HCT116 (cell line): ENCODE results near the gene DNMT3A. TPM values are rescaled to one million over a fixed set of nuclear protein-coding genes. Genes with fewer than 3 reads are reported as not detected.

Experiments
- ATAC-seq: fragments of 200-7000 bp; cut with Tn5 transposase; 2 replicates; pipeline ENCODE4 v1.9.1; 2020; ENCODE audit warnings: mild to moderate bottlenecking, moderate library complexity
- BruUV-seq: library from RNA; stranded (reverse); fragments of 400-500 nt; replicated peaks from 2 replicates; lab custom pipeline; 2021; lab: Mats Ljungman, UMichigan
- CTCF ChIA-PET: fragments of 300-600 bp; sonication (Branson Sonifier 250); formaldehyde crosslinking; loops from one replicate; lab custom pipeline; 2021; ENCODE audit warnings: antibody characterized with exemption; lab: Charles Lee
- POLR2A ChIA-PET: fragments of 300-600, 350-600 bp; sonication (Branson Sonifier 250); formaldehyde crosslinking; loops from one replicate; lab custom pipeline; 2021; ENCODE audit warnings: antibody characterized with exemption; lab: Charles Lee
- RAD21 ChIA-PET, 2 experiments: fragments of 300-600 bp; sonication (Branson Sonifier 250); formaldehyde crosslinking; loops; one replicate each; lab custom pipeline; 2023; ENCODE audit warnings: low total read pairs in 2 of 2; ENCODE audit not compliant: uncharacterized antibody in 2 of 2, unreplicated experiment in 2 of 2, low non-redundant PET in 1 of 2; lab: Charles Lee
- DNase-seq: peaks from one replicate; pipeline ENCODE4 v3.0.0-alpha.2; 2010; ENCODE audit warnings: low read depth, low spot score
- H2AFZ ChIP-seq: fragments of 200-600 bp; shearing (Covaris generic), sonication (generic); 2 replicates; pipeline ENCODE4 v1.6.1; 2017; ENCODE audit warnings: low read depth, mixed run types, mixed read lengths, antibody characterized with exemption, low read length; ENCODE audit not compliant: poor library complexity, severe bottlenecking
- H3K27ac ChIP-seq: 2 replicates; pipeline ENCODE4 v1.5.1; 2012; ENCODE audit warnings: low read depth, low read length
- H3K27me3 ChIP-seq: fragments of 200-600 bp; sonication (generic); 2 replicates; pipeline ENCODE4 v1.6.1; 2016; ENCODE audit warnings: mixed run types, low read length, mixed read lengths; ENCODE audit not compliant: insufficient read depth
- H3K36me3 ChIP-seq, 2 experiments: fragments of 200-500 bp in 1 of 2; fragments of 200-600 bp in 1 of 2; sonication (Bioruptor generic) in 1 of 2; sonication (generic) in 1 of 2; 2 replicates each; pipeline versions ENCODE4 v1.5.1 to v1.6.1; 2014 to 2016; ENCODE audit warnings: low read length in 2 of 2, inconsistent platforms in 1 of 2, mixed read lengths in 1 of 2, mixed run types in 1 of 2; ENCODE audit not compliant: insufficient read depth in 2 of 2, control insufficient read depth in 1 of 2
- H3K4me1 ChIP-seq, 2 experiments: fragments of 200-600 bp in 1 of 2; sonication (generic) in 1 of 2; 2 replicates each; pipeline versions ENCODE4 v1.5.1 to v1.6.1; 2012 to 2017; ENCODE audit warnings: low read length in 2 of 2, inconsistent platforms in 1 of 2, mild to moderate bottlenecking in 1 of 2, mixed read lengths in 1 of 2, mixed run types in 1 of 2, moderate library complexity in 1 of 2; ENCODE audit not compliant: insufficient read depth in 2 of 2, control insufficient read depth in 1 of 2
- H3K4me2 ChIP-seq: fragments of 200-600 bp; sonication (generic); 2 replicates; pipeline ENCODE4 v1.6.1; 2017; ENCODE audit warnings: mixed run types, low read length, mixed read lengths
- H3K4me3 ChIP-seq, 2 experiments: fragments of 200-600 bp in 1 of 2; sonication (generic) in 1 of 2; replicated peaks in 1 of 2; 2 replicates each; pipeline ENCODE4 v1.5.1; 2011 to 2016; ENCODE audit warnings: low read length in 2 of 2, control low read depth in 1 of 2, low read depth in 1 of 2, mild to moderate bottlenecking in 1 of 2, mixed read lengths in 1 of 2, mixed run types in 1 of 2
- H3K79me2 ChIP-seq: fragments of 200-600 bp; sonication (generic); 2 replicates; pipeline ENCODE4 v1.6.1; 2017; ENCODE audit warnings: mild to moderate bottlenecking, mixed run types, low read length, moderate library complexity, mixed read lengths; ENCODE audit not compliant: insufficient read depth
- H3K9ac ChIP-seq: fragments of 200-600 bp; sonication (generic); 2 replicates; pipeline ENCODE4 v1.6.1; 2016; ENCODE audit warnings: low read length, mixed read lengths
- H3K9me2 ChIP-seq: fragments of 200-600 bp; sonication (generic), shearing (Covaris generic); 2 replicates; pipeline ENCODE4 v1.6.1; 2017; ENCODE audit warnings: mixed run types, mild to moderate bottlenecking, moderate library complexity; ENCODE audit not compliant: insufficient read depth
- H3K9me3 ChIP-seq, 2 experiments: fragments of 200-500 bp in 1 of 2; fragments of 200-600 bp in 1 of 2; sonication (Bioruptor generic) in 1 of 2; sonication (generic) in 1 of 2; 2 replicates each; pipeline ENCODE4 v1.6.1; 2014 to 2017; ENCODE audit warnings: low read length in 2 of 2, mixed read lengths in 2 of 2, inconsistent platforms in 1 of 2, low read depth in 1 of 2, mild to moderate bottlenecking in 1 of 2, mixed run types in 1 of 2, moderate library complexity in 1 of 2; ENCODE audit not compliant: control insufficient read depth in 1 of 2, insufficient read depth in 1 of 2
- H4K20me1 ChIP-seq: fragments of 200-600 bp; sonication (generic), shearing (Covaris generic); 2 replicates; pipeline ENCODE4 v1.6.1; 2017; ENCODE audit warnings: mixed run types, mild to moderate bottlenecking, moderate library complexity; ENCODE audit not compliant: insufficient read depth
- ATF3 ChIP-seq: IDR thresholded peaks from 2 replicates; pipeline ENCODE4 v1.6.1; 2012
- CBX3 ChIP-seq: IDR thresholded peaks from 2 replicates; pipeline ENCODE4 v1.6.1; 2012; ENCODE audit warnings: low read depth
- FOSL1 ChIP-seq: IDR thresholded peaks from 2 replicates; pipeline ENCODE4 v1.6.1; 2012; ENCODE audit warnings: low read depth
- JUND ChIP-seq: IDR thresholded peaks from 2 replicates; pipeline ENCODE4 v1.6.1; 2012
- MAX ChIP-seq: IDR thresholded peaks from 2 replicates; pipeline ENCODE4 v1.6.1; 2012
- RAD21 ChIP-seq: IDR thresholded peaks from 2 replicates; pipeline ENCODE4 v1.6.1; 2012; ENCODE audit warnings: low read depth, mild to moderate bottlenecking
- REST ChIP-seq: IDR thresholded peaks from 2 replicates; pipeline ENCODE4 v1.6.1; 2012; ENCODE audit warnings: low read depth
- SIN3A ChIP-seq: IDR thresholded peaks from 2 replicates; pipeline ENCODE4 v1.6.1; 2012; ENCODE audit warnings: low read depth
- SRF ChIP-seq: IDR thresholded peaks from 2 replicates; pipeline ENCODE4 v1.6.1; 2012; ENCODE audit warnings: low read depth
- YY1 ChIP-seq: IDR thresholded peaks from 2 replicates; pipeline ENCODE4 v1.6.1; 2011; ENCODE audit warnings: low read length, low read depth, moderate library complexity, mild to moderate bottlenecking; ENCODE audit not compliant: insufficient replicate concordance; ENCODE audit errors: extremely low read depth
- ZBTB33 ChIP-seq: IDR thresholded peaks from 2 replicates; pipeline ENCODE4 v1.6.1; 2011; ENCODE audit warnings: mild to moderate bottlenecking, low read length, moderate library complexity; ENCODE audit not compliant: insufficient replicate concordance; ENCODE audit errors: extremely low read depth
- ZFX ChIP-seq: fragments of 450-650 bp; IDR thresholded peaks from 2 replicates; pipeline ENCODE4 v1.6.1; 2017
- ZNF274 ChIP-seq: fragments of 200-500 bp; sonication (Bioruptor generic); IDR thresholded peaks from 2 replicates; pipeline ENCODE4 v1.6.1; 2014; ENCODE audit warnings: mild to moderate bottlenecking, low read depth, low read length, inconsistent platforms
- intact Hi-C: fragments of 100-400 bp; cut with micrococcal nuclease; formaldehyde crosslinking; loops from 2 replicates; pipeline ENCODE4 v1.10.0; 2022
- total RNA-seq: library from RNA; stranded (reverse); gene quantifications from one replicate; pipeline ENCODE4 v1.2.1, GENCODE V29; 2021; ENCODE audit not compliant: unreplicated experiment
- TF ChIP-seq, protein P1 (sequence below), 3 experiments: fragments of 200-600 bp in 1 of 3; sonication (generic) in 1 of 3; IDR thresholded peaks in 2 of 3; conservative IDR thresholded peaks in 1 of 3; 2 replicates each; pipeline ENCODE4 v1.5.1; 2012 to 2017; ENCODE audit warnings: low read depth in 2 of 3, low read length in 2 of 3, antibody characterized with exemption in 1 of 3, borderline replicate concordance in 1 of 3, control low read depth in 1 of 3, mild to moderate bottlenecking in 1 of 3, mixed read lengths in 1 of 3, mixed run types in 1 of 3, moderate library complexity in 1 of 3; ENCODE audit not compliant: insufficient read depth in 1 of 3

DNMT3A gene
- total RNA-seq, 1 experiment from 2014 or later = 14.3 TPM

DNA sequence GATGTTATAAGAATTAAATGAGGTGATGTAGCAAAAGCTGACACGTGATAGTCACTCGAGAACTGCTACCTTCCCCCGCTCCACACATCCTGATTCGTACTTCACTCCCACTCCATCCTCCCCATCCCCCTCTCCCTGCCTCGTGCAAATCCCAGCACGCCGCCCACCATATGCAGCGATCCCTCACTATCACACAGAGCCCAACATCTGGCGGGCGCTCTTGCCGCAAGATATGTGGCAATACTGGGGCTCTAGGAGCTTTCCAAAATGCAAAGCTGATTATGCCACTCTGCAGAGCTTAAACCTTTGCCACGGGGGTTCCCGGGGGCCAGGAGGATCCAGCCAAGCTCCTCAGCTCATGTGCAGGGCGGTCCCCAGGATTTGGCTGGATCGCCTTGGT is 37.4 kb downstream of the DNMT3A start:
- no peak for ATAC-seq
- Histone ChIP-seq H3K9me2 (no peaks in the 10 kb centered on the region), H3K4me3 (no peak overlapping the region), H3K79me2 (0 out of 2 replicates have a peak, but pooled peaks cover 2% of the 10 kb centered on the region), H3K4me1 (peaks cover 3 to 13% of the 10 kb centered on the region in 2 experiments; a peak in 2 of 4 replicates), H3K4me2 (no peak overlapping the region), H3K27me3 (no peaks in the 10 kb centered on the region), H3K36me3 (no peaks in the 10 kb centered on the region; a peak in 1 of 4 replicates), H3K9me3 (no peaks in the 10 kb centered on the region), H3K27ac (no peak overlapping the region), H2AFZ (no peak overlapping the region)
- RAD21 ChIA-PET = no interaction called here
- no peak for DNase-seq
- CTCF ChIA-PET = no interaction called here
- BruUV-seq = no TSS peak
- POLR2A ChIA-PET = no interaction called here
- TF ChIP-seq MAX = no peak
- no peak for TF ChIP-seq REST
- no peak for TF ChIP-seq ZNF274
- TF ChIP-seq ZFX = no peak
- TF ChIP-seq CBX3 = no peak
- no peak for TF ChIP-seq RAD21
- TF ChIP-seq, protein P1, sequence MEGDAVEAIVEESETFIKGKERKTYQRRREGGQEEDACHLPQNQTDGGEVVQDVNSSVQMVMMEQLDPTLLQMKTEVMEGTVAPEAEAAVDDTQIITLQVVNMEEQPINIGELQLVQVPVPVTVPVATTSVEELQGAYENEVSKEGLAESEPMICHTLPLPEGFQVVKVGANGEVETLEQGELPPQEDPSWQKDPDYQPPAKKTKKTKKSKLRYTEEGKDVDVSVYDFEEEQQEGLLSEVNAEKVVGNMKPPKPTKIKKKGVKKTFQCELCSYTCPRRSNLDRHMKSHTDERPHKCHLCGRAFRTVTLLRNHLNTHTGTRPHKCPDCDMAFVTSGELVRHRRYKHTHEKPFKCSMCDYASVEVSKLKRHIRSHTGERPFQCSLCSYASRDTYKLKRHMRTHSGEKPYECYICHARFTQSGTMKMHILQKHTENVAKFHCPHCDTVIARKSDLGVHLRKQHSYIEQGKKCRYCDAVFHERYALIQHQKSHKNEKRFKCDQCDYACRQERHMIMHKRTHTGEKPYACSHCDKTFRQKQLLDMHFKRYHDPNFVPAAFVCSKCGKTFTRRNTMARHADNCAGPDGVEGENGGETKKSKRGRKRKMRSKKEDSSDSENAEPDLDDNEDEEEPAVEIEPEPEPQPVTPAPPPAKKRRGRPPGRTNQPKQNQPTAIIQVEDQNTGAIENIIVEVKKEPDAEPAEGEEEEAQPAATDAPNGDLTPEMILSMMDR (IDR thresholded peaks at IDR 0.05 in 2 of 3, conservative IDR thresholded peaks at IDR 0.05 in 1 of 3; ENCODE audit: borderline replicate concordance in 1 of 3, insufficient read depth in 1 of 3, low read depth in 2 of 3, low read length in 2 of 3) = no peak
- no peak for TF ChIP-seq ZBTB33
- no peak for TF ChIP-seq FOSL1
- TF ChIP-seq SIN3A = no peak
- no peak for TF ChIP-seq SRF
- TF ChIP-seq ATF3 = no peak
- TF ChIP-seq JUND = no peak
- no peak for TF ChIP-seq YY1
- TF ChIP-seq, all 23 proteins: peak for 0
- Histone ChIP-seq H3K9ac (no peak overlapping the region), H4K20me1 (no peaks in the 10 kb centered on the region)
- intact Hi-C loops = loop anchor here (10.0 kb wide), 1 partner anchor 360 kb away; no protein-coding TSS in a partner anchor
